ENCODE measurements around the gene SLC19A1. TPM values are rescaled to one million over a fixed set of nuclear protein-coding genes. Genes with fewer than 3 reads are reported as not detected.

SLC19A1 gene
- total and polyA plus RNA-seq, 4 donors = 8.4 to 28.0 (median 13.0) TPM

DNA sequence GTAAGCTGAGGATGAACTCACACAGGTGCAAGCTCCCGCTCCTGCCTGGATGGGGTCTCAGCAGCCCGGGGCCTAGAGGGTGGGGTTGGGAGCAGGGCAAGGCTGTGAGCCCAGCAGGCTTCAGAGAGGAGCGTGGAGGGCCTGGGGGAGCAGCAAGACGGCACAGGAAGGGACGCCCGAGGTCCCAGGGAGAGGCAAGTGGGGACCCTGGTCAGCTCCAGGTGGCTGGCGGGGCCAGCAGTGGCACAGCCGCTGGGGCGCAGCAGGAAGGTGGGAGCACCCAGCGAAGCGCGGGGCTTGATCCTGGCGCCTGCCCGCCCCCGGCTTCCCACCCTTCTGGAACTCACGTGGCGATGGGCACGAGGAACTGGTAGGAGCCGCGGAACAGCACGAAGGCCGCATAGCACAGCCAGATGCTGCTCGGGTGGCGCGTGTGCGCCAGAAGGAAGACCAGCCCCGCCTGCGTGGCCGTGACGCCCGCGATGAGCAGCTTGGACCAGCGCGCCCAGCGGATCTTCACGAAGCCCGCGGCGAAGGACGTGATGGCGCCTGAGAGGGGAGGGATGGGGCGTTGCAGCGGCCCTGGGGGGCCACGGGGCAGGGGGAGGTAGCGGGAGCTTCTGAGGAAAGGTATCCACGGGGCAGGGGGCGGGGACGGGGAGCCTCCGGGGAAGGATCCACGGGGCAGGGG, 11.7 kb downstream of the SLC19A1 start:
- Histone ChIP-seq H3K4me1 (ENCODE audit: control insufficient read depth in 4 of 4, insufficient read depth in 4 of 4, low read length in 3 of 4) (peaks cover 28 to 62% (median 44%) of the 10 kb centered on the region in 4 donors), H3K27me3 (ENCODE audit: control insufficient read depth in 4 of 4, insufficient read depth in 4 of 4, low read length in 3 of 4) (no peaks in the 10 kb centered on the region), H3K4me3 (ENCODE audit: low read depth in 1 of 3, low read length in 3 of 3) (no peak overlapping the region), H3K36me3 (ENCODE audit: control insufficient read depth in 4 of 4, insufficient read depth in 3 of 4, low read depth in 1 of 4, low read length in 3 of 4) (peaks cover 0 to 9% (median 4%) of the 10 kb centered on the region in 4 donors), H3K9me3 (ENCODE audit: control insufficient read depth in 4 of 4, low read length in 3 of 4) (no peaks in the 10 kb centered on the region), H3K27ac (ENCODE audit: low read depth in 1 of 2, low read length in 2 of 2) (no peak overlapping the region), H3K9ac (ENCODE audit: low read depth in 1 of 2, low read length in 2 of 2) (no peak overlapping the region)
- DNase-seq (ENCODE audit: low spot score) = no peak
- TF ChIP-seq HNF4A (conservative IDR thresholded peaks at IDR 0.05) = no peak
- no peak for TF ChIP-seq GABPA (IDR thresholded peaks at IDR 0.05 in 1 of 2, conservative IDR thresholded peaks at IDR 0.05 in 1 of 2)
- no peak for TF ChIP-seq RXRA (IDR thresholded peaks at IDR 0.05)
- no peak for TF ChIP-seq HNF4G (IDR thresholded peaks at IDR 0.05)
- TF ChIP-seq FOXA2 (IDR thresholded peaks at IDR 0.05) = no peak
- no peak for TF ChIP-seq FOXA1 (IDR thresholded peaks at IDR 0.05)
- TF ChIP-seq TAF1 (conservative IDR thresholded peaks at IDR 0.05) = no peak
- TF ChIP-seq EGR1 (IDR thresholded peaks at IDR 0.05; ENCODE audit: low read depth in 2 of 2) = no peak
- TF ChIP-seq, protein P1, sequence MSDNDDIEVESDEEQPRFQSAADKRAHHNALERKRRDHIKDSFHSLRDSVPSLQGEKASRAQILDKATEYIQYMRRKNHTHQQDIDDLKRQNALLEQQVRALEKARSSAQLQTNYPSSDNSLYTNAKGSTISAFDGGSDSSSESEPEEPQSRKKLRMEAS (IDR thresholded peaks at IDR 0.05) = no peak
- TF ChIP-seq, protein P2, sequence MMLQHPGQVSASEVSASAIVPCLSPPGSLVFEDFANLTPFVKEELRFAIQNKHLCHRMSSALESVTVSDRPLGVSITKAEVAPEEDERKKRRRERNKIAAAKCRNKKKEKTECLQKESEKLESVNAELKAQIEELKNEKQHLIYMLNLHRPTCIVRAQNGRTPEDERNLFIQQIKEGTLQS (IDR thresholded peaks at IDR 0.05) = no peak
- TF ChIP-seq, protein P3, sequence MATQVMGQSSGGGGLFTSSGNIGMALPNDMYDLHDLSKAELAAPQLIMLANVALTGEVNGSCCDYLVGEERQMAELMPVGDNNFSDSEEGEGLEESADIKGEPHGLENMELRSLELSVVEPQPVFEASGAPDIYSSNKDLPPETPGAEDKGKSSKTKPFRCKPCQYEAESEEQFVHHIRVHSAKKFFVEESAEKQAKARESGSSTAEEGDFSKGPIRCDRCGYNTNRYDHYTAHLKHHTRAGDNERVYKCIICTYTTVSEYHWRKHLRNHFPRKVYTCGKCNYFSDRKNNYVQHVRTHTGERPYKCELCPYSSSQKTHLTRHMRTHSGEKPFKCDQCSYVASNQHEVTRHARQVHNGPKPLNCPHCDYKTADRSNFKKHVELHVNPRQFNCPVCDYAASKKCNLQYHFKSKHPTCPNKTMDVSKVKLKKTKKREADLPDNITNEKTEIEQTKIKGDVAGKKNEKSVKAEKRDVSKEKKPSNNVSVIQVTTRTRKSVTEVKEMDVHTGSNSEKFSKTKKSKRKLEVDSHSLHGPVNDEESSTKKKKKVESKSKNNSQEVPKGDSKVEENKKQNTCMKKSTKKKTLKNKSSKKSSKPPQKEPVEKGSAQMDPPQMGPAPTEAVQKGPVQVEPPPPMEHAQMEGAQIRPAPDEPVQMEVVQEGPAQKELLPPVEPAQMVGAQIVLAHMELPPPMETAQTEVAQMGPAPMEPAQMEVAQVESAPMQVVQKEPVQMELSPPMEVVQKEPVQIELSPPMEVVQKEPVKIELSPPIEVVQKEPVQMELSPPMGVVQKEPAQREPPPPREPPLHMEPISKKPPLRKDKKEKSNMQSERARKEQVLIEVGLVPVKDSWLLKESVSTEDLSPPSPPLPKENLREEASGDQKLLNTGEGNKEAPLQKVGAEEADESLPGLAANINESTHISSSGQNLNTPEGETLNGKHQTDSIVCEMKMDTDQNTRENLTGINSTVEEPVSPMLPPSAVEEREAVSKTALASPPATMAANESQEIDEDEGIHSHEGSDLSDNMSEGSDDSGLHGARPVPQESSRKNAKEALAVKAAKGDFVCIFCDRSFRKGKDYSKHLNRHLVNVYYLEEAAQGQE (IDR thresholded peaks at IDR 0.05) = no peak
- TF ChIP-seq, protein P4, sequence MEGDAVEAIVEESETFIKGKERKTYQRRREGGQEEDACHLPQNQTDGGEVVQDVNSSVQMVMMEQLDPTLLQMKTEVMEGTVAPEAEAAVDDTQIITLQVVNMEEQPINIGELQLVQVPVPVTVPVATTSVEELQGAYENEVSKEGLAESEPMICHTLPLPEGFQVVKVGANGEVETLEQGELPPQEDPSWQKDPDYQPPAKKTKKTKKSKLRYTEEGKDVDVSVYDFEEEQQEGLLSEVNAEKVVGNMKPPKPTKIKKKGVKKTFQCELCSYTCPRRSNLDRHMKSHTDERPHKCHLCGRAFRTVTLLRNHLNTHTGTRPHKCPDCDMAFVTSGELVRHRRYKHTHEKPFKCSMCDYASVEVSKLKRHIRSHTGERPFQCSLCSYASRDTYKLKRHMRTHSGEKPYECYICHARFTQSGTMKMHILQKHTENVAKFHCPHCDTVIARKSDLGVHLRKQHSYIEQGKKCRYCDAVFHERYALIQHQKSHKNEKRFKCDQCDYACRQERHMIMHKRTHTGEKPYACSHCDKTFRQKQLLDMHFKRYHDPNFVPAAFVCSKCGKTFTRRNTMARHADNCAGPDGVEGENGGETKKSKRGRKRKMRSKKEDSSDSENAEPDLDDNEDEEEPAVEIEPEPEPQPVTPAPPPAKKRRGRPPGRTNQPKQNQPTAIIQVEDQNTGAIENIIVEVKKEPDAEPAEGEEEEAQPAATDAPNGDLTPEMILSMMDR (IDR thresholded peaks at IDR 0.05; ENCODE audit: low read depth, low read length, missing input control) = no peak
- TF ChIP-seq SP1 (IDR thresholded peaks at IDR 0.05) = no peak
- WGBS = 98% methylated on average over 50 of the region's 50 CpGs

DNA sequence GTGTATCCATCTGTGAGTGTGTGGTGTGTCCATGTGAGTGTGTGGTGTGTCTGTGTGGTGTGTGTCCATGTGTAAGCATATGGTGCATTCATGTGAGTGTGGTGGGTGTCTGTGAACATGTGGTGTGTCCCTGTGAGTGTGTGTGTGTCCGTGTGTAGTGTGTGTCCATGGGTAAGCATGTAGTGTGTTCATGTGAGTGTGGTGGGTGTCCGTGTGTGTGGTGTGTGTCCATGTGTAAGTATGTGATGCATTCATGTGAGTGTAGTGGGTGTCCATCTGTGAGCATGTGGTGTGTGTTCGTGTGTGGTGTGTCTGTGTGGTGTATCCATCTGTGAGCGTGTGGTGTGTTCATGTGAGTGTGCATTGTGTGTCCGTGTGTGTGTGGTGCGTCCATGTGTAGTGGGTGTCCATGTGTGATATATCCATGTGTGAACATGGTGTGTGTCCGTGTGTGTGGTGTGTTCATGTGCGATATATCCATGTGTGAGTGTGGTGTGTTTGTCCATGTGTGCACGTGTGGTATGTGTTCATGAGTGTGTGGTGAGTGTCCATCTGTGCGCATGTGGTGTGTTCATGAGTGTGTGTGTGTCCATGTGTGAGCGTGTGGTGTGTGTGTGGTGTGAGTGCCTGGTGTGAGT, 12.3 kb downstream of the SLC19A1 start:
- Histone ChIP-seq H3K4me3 (ENCODE audit: low read depth in 1 of 3, low read length in 3 of 3) (no peak overlapping the region), H3K9ac (ENCODE audit: low read depth in 1 of 2, low read length in 2 of 2) (no peak overlapping the region), H3K9me3 (ENCODE audit: control insufficient read depth in 4 of 4, low read length in 3 of 4) (no peaks in the 10 kb centered on the region)

More for the DNA sequence above, 12.3 kb downstream of the SLC19A1 start:
- Histone ChIP-seq H3K27me3 (ENCODE audit: control insufficient read depth in 4 of 4, insufficient read depth in 4 of 4, low read length in 3 of 4) (no peaks in the 10 kb centered on the region), H3K4me1 (ENCODE audit: control insufficient read depth in 4 of 4, insufficient read depth in 4 of 4, low read length in 3 of 4) (peaks cover 25 to 62% (median 45%) of the 10 kb centered on the region in 4 donors), H3K27ac (ENCODE audit: low read depth in 1 of 2, low read length in 2 of 2) (no peak overlapping the region), H3K36me3 (ENCODE audit: control insufficient read depth in 4 of 4, insufficient read depth in 3 of 4, low read depth in 1 of 4, low read length in 3 of 4) (peaks cover 0 to 9% (median 4%) of the 10 kb centered on the region in 4 donors)
- DNase-seq (ENCODE audit: low spot score) = no peak
- WGBS = 96% methylated on average over 11 of the region's 11 CpGs
- TF ChIP-seq HNF4A (conservative IDR thresholded peaks at IDR 0.05) = no peak
- TF ChIP-seq TAF1 (conservative IDR thresholded peaks at IDR 0.05) = no peak
